ENCODE results near the gene GPRC5C.

GPRC5C gene

GRCh38 chr17:74457146-74457819 is 25.4 kb downstream of the GPRC5C start:
- DNase-seq (ENCODE audit: low read depth) = peak; percentile 73
- H3K4me3 ChIP-seq (replicated peaks; ENCODE audit: low read depth, low read length) = no peak overlapping the region
- TF ChIP-seq CTCF (IDR thresholded peaks at IDR 0.05; ENCODE audit: low read length, missing control alignments) = peak; percentile 85

GRCh38 chr17:74457820-74458166 is 25.9 kb downstream of the GPRC5C start:
- no peak for TF ChIP-seq CTCF (IDR thresholded peaks at IDR 0.05; ENCODE audit: low read length, missing control alignments)
- DNase-seq (ENCODE audit: low read depth) = no peak
- no peak overlapping the region for H3K4me3 ChIP-seq (replicated peaks; ENCODE audit: low read depth, low read length)

GRCh38 chr17:74458835-74459234 is 26.9 kb downstream of the GPRC5C start:
- H3K4me3 ChIP-seq (replicated peaks; ENCODE audit: low read depth, low read length) = no peak overlapping the region
- no peak for TF ChIP-seq CTCF (IDR thresholded peaks at IDR 0.05; ENCODE audit: low read length, missing control alignments)
- DNase-seq (ENCODE audit: low read depth) = no peak

GRCh38 chr17:74459622-74460021 is 27.7 kb downstream of the GPRC5C start:
- H3K4me3 ChIP-seq (replicated peaks; ENCODE audit: low read depth, low read length) = no peak overlapping the region
- no peak for TF ChIP-seq CTCF (IDR thresholded peaks at IDR 0.05; ENCODE audit: low read length, missing control alignments)
- no peak for DNase-seq (ENCODE audit: low read depth)

- H3K4me3 ChIP-seq (replicated peaks; ENCODE audit: low read depth, low read length) = no peak overlapping the region
- TF ChIP-seq CTCF (IDR thresholded peaks at IDR 0.05; ENCODE audit: low read length, missing control alignments) = no peak
- no peak for DNase-seq (ENCODE audit: low read depth)
Observed at GRCh38 chr17:74460241-74460640, 28.4 kb downstream of the GPRC5C start.

GRCh38 chr17:74460996-74461395 is 29.1 kb downstream of the GPRC5C start:
- no peak for TF ChIP-seq CTCF (IDR thresholded peaks at IDR 0.05; ENCODE audit: low read length, missing control alignments)
- H3K4me3 ChIP-seq (replicated peaks; ENCODE audit: low read depth, low read length) = no peak overlapping the region
- no peak for DNase-seq (ENCODE audit: low read depth)

- no peak for DNase-seq (ENCODE audit: low read depth)
- no peak overlapping the region for H3K4me3 ChIP-seq (replicated peaks; ENCODE audit: low read depth, low read length)
- no peak for TF ChIP-seq CTCF (IDR thresholded peaks at IDR 0.05; ENCODE audit: low read length, missing control alignments)
Observed at GRCh38 chr17:74461611-74462010, 29.7 kb downstream of the GPRC5C start.
